Endothelial cell of umbilical vein (primary cell): Measurements from ENCODE around the gene EIF3A.

Experiments
- EZH2 ChIP-seq: IDR thresholded peaks from 2 replicates; pipeline ENCODE4 v1.6.1; 2012; ENCODE audit warnings: borderline replicate concordance, low read depth, mild to moderate bottlenecking, moderate library complexity, low read length, inconsistent platforms; ENCODE audit not compliant: severe bottlenecking
- FOS ChIP-seq: IDR thresholded peaks from 2 replicates; pipeline ENCODE4 v1.6.1; 2011; ENCODE audit warnings: mild to moderate bottlenecking, low read length, moderate library complexity, borderline replicate concordance; ENCODE audit not compliant: insufficient read depth
- GATA2 ChIP-seq: IDR thresholded peaks from 2 replicates; pipeline ENCODE4 v1.7.0; 2011; ENCODE audit warnings: low read depth, mild to moderate bottlenecking, moderate library complexity, mixed read lengths, low read length; ENCODE audit not compliant: insufficient read length, insufficient read depth
- JUN ChIP-seq: IDR thresholded peaks from 2 replicates; pipeline ENCODE4 v1.6.1; 2011; ENCODE audit warnings: borderline replicate concordance, low read depth; ENCODE audit not compliant: insufficient read length, insufficient read depth
- MAX ChIP-seq: IDR thresholded peaks from 2 replicates; pipeline ENCODE4 v1.6.1; 2011; ENCODE audit not compliant: insufficient read depth, insufficient read length
- POLR2A ChIP-seq: IDR thresholded peaks from 2 replicates; pipeline ENCODE4 v1.6.1; 2012; ENCODE audit warnings: low read depth, mild to moderate bottlenecking, control low read depth, low read length
- POLR2AphosphoS5 ChIP-seq: IDR thresholded peaks from 2 replicates; pipeline ENCODE4 v1.6.1; 2012; ENCODE audit warnings: low read depth, mild to moderate bottlenecking, control low read depth, low read length, moderate library complexity; ENCODE audit not compliant: insufficient read depth
- TF ChIP-seq, protein P1 (sequence below), 2 donors: IDR thresholded peaks; 1 replicate in 1 of 2; 2 replicates in 1 of 2; pipeline ENCODE4 v1.5.1; 2011; ENCODE audit warnings: low read length in 2 of 2, mild to moderate bottlenecking in 2 of 2, moderate library complexity in 2 of 2, control low read depth in 1 of 2, inconsistent platforms in 1 of 2, low read depth in 1 of 2; ENCODE audit not compliant: insufficient read depth in 1 of 2; ENCODE audit errors: extremely low read depth in 1 of 2

GRCh38 chr10:119087271-119087882 is 6.8 kb upstream of the EIF3A start:
- TF ChIP-seq, protein P1, sequence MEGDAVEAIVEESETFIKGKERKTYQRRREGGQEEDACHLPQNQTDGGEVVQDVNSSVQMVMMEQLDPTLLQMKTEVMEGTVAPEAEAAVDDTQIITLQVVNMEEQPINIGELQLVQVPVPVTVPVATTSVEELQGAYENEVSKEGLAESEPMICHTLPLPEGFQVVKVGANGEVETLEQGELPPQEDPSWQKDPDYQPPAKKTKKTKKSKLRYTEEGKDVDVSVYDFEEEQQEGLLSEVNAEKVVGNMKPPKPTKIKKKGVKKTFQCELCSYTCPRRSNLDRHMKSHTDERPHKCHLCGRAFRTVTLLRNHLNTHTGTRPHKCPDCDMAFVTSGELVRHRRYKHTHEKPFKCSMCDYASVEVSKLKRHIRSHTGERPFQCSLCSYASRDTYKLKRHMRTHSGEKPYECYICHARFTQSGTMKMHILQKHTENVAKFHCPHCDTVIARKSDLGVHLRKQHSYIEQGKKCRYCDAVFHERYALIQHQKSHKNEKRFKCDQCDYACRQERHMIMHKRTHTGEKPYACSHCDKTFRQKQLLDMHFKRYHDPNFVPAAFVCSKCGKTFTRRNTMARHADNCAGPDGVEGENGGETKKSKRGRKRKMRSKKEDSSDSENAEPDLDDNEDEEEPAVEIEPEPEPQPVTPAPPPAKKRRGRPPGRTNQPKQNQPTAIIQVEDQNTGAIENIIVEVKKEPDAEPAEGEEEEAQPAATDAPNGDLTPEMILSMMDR (IDR thresholded peaks at IDR 0.05; ENCODE audit: extremely low read depth in 1 of 2, insufficient read depth in 1 of 2, low read depth in 1 of 2, low read length in 2 of 2) = no peak
- TF ChIP-seq EZH2 (no peak), POLR2AphosphoS5 (no peak), POLR2A (no peak), MAX (no peak), JUN (no peak), GATA2 (no peak), FOS (no peak)
